Measurements from ENCODE around the gene CSF2RB. TPM values are rescaled to one million over a fixed set of nuclear protein-coding genes. Genes with fewer than 3 reads are reported as not detected.

The CSF2RB gene
- total and polyA plus RNA-seq, 3 experiments from 2014 or later = 0.09 to 0.20 (median 0.13) TPM

DNA sequence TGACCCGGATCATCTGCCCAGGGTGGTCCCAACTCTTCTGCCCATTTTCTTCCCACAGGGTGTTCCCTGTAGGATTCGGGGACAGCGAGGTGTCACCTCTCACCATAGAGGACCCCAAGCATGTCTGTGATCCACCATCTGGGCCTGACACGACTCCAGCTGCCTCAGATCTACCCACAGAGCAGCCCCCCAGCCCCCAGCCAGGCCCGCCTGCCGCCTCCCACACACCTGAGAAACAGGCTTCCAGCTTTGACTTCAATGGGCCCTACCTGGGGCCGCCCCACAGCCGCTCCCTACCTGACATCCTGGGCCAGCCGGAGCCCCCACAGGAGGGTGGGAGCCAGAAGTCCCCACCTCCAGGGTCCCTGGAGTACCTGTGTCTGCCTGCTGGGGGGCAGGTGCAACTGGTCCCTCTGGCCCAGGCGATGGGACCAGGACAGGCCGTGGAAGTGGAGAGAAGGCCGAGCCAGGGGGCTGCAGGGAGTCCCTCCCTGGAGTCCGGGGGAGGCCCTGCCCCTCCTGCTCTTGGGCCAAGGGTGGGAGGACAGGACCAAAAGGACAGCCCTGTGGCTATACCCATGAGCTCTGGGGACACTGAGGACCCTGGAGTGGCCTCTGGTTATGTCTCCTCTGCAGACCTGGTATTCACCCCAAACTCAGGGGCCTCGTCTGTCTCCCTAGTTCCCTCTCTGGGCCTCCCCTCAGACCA, 24.0 kb downstream of the CSF2RB start:
- POLR2A ChIA-PET = no interaction called here
- Mint-ChIP-seq H3K36me3 (no peaks in the 10 kb centered on the region), H3K27ac (no peak overlapping the region), H3K27me3 (peaks cover 12 to 23% of the 10 kb centered on the region in 2 donors), H3K4me1 (no peaks in the 10 kb centered on the region), H3K9me3 (peaks cover 0 to 2% (median 0%) of the 10 kb centered on the region in 5 donors), H3K4me3 (no peak overlapping the region)
- no peaks in the 10 kb centered on the region for H3K9me3 ChIP-seq (ENCODE audit: low read length)
- no peaks in the 10 kb centered on the region for H3K27me3 ChIP-seq (ENCODE audit: insufficient read depth, low read length, poor library complexity, severe bottlenecking)
- H3K4me1 ChIP-seq (ENCODE audit: insufficient read depth, low read length) = peaks cover 4% of the 10 kb centered on the region
- DNase-seq = no peak
- no peak overlapping the region for H3K27ac ChIP-seq (ENCODE audit: low read depth, low read length)
- CTCF ChIA-PET = interaction anchor here (1.6 kb wide), 1 partner anchor 40 kb away, joined by 3 read pairs; no protein-coding TSS in a partner anchor
- H3K4me3 ChIP-seq (ENCODE audit: low read length) = no peak overlapping the region
- H3K36me3 ChIP-seq (ENCODE audit: insufficient read depth, low read length) = no peaks in the 10 kb centered on the region

DNA sequence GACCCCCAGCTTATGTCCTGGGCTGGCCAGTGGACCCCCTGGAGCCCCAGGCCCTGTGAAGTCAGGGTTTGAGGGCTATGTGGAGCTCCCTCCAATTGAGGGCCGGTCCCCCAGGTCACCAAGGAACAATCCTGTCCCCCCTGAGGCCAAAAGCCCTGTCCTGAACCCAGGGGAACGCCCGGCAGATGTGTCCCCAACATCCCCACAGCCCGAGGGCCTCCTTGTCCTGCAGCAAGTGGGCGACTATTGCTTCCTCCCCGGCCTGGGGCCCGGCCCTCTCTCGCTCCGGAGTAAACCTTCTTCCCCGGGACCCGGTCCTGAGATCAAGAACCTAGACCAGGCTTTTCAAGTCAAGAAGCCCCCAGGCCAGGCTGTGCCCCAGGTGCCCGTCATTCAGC, 24.6 kb downstream of the CSF2RB start:
- no peak for DNase-seq

DNA sequence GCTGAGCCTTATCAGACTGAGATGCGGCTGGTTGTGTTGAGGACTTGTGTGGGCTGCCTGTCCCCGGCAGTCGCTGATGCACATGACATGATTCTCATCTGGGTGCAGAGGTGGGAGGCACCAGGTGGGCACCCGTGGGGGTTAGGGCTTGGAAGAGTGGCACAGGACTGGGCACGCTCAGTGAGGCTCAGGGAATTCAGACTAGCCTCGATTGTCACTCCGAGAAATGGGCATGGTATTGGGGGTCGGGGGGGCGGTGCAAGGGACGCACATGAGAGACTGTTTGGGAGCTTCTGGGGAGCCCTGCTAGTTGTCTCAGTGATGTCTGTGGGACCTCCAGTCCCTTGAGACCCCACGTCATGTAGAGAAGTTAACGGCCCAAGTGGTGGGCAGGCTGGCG, 25.5 kb downstream of the CSF2RB start:
- Mint-ChIP-seq H3K9me3 (peaks cover 0 to 2% (median 0%) of the 10 kb centered on the region in 5 donors), H3K4me3 (no peak overlapping the region), H3K27ac (no peak overlapping the region), H3K36me3 (no peaks in the 10 kb centered on the region), H3K27me3 (peaks cover 12 to 27% of the 10 kb centered on the region in 2 donors), H3K4me1 (no peaks in the 10 kb centered on the region)
- no peaks in the 10 kb centered on the region for H3K36me3 ChIP-seq (ENCODE audit: insufficient read depth, low read length)
- peaks cover 4% of the 10 kb centered on the region for H3K4me1 ChIP-seq (ENCODE audit: insufficient read depth, low read length)
- CTCF ChIA-PET = no interaction called here
- no peak overlapping the region for H3K27ac ChIP-seq (ENCODE audit: low read depth, low read length)
- POLR2A ChIA-PET = no interaction called here
- no peaks in the 10 kb centered on the region for H3K27me3 ChIP-seq (ENCODE audit: insufficient read depth, low read length, poor library complexity, severe bottlenecking)
- no peak overlapping the region for H3K4me3 ChIP-seq (ENCODE audit: low read length)
- no peaks in the 10 kb centered on the region for H3K9me3 ChIP-seq (ENCODE audit: low read length)
- no peak for DNase-seq

More for the DNA sequence above, 24.6 kb downstream of the CSF2RB start:
- CTCF ChIA-PET = interaction anchor here (1.6 kb wide), 1 partner anchor 40 kb away, joined by 3 read pairs; no protein-coding TSS in a partner anchor
- Mint-ChIP-seq H3K4me3 (no peak overlapping the region), H3K27me3 (peaks cover 12 to 23% of the 10 kb centered on the region in 2 donors), H3K4me1 (no peaks in the 10 kb centered on the region), H3K36me3 (no peaks in the 10 kb centered on the region), H3K9me3 (peaks cover 0 to 2% (median 0%) of the 10 kb centered on the region in 5 donors), H3K27ac (no peak overlapping the region)
- peaks cover 4% of the 10 kb centered on the region for H3K4me1 ChIP-seq (ENCODE audit: insufficient read depth, low read length)
- POLR2A ChIA-PET = no interaction called here
- H3K27ac ChIP-seq (ENCODE audit: low read depth, low read length) = no peak overlapping the region
- H3K27me3 ChIP-seq (ENCODE audit: insufficient read depth, low read length, poor library complexity, severe bottlenecking) = no peaks in the 10 kb centered on the region
- no peaks in the 10 kb centered on the region for H3K9me3 ChIP-seq (ENCODE audit: low read length)
- no peak overlapping the region for H3K4me3 ChIP-seq (ENCODE audit: low read length)
- H3K36me3 ChIP-seq (ENCODE audit: insufficient read depth, low read length) = no peaks in the 10 kb centered on the region

DNA sequence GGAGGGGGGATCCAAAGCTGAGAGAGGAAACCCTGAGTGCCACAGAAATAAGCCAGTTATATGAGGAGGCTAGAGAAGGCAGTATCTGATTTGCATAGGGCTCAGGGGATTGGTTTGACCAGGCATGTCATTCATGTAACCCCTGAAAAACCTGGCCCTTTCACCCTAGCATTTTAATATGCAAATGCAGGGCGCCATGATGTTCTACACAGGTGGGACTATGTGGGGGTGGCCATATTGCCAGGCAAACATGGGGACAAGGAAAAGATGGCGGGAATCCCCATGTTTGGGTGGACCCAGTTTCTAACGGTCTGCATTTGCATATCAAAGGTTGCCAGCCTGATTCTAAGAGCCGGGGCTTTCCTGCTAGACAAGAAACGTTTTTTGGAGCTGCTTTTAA, 27.2 kb downstream of the CSF2RB start:
- DNase-seq = no peak
- Histone ChIP-seq H3K4me1 (ENCODE audit: insufficient read depth, low read length) (peaks cover 4% of the 10 kb centered on the region), H3K4me3 (ENCODE audit: low read length) (no peak overlapping the region), H3K27ac (ENCODE audit: low read depth, low read length) (no peak overlapping the region), H3K9me3 (ENCODE audit: low read length) (no peaks in the 10 kb centered on the region), H3K36me3 (ENCODE audit: insufficient read depth, low read length) (no peaks in the 10 kb centered on the region), H3K27me3 (ENCODE audit: insufficient read depth, low read length, poor library complexity, severe bottlenecking) (no peaks in the 10 kb centered on the region)
- Mint-ChIP-seq H3K9me3 (no peaks in the 10 kb centered on the region), H3K4me1 (no peaks in the 10 kb centered on the region), H3K27ac (no peak overlapping the region), H3K27me3 (peaks cover 12 to 34% of the 10 kb centered on the region in 2 donors), H3K36me3 (no peaks in the 10 kb centered on the region), H3K4me3 (no peak overlapping the region)
- CTCF ChIA-PET = no interaction called here
- POLR2A ChIA-PET = no interaction called here

DNA sequence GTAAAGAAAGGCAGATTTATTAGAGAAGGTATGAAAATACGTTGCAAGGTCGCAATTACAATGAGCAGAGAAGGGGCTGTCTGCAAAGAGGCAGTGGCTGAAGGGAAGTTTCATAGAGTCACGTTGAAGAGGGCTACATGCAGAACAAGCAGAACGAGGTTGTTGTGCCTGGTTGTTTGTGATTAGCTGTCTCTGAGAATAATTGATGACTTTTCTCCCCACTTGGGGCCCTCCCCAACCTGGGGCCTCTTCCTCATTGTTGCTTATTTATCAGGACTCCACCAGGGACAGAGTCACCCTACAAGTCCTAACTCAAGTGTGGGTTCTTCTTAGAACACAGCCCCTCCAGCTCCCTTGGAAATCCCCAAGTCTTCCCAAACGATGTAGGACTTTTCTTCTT, 29.1 kb downstream of the CSF2RB start:
- Histone ChIP-seq H3K4me1 (ENCODE audit: insufficient read depth, low read length) (peaks cover 4% of the 10 kb centered on the region), H3K36me3 (ENCODE audit: insufficient read depth, low read length) (no peaks in the 10 kb centered on the region), H3K9me3 (ENCODE audit: low read length) (no peaks in the 10 kb centered on the region), H3K4me3 (ENCODE audit: low read length) (no peak overlapping the region), H3K27me3 (ENCODE audit: insufficient read depth, low read length, poor library complexity, severe bottlenecking) (no peaks in the 10 kb centered on the region), H3K27ac (ENCODE audit: low read depth, low read length) (no peak overlapping the region)
- H3K9me3 Mint-ChIP-seq = no peaks in the 10 kb centered on the region
- no peak overlapping the region for H3K27ac Mint-ChIP-seq
- ChIA-PET POLR2A (no interaction called here), CTCF (no interaction called here)
- H3K4me1 Mint-ChIP-seq = no peaks in the 10 kb centered on the region
- no peaks in the 10 kb centered on the region for H3K36me3 Mint-ChIP-seq
- no peak for DNase-seq
- no peak overlapping the region for H3K4me3 Mint-ChIP-seq
- H3K27me3 Mint-ChIP-seq = peaks cover 9 to 30% of the 10 kb centered on the region in 2 donors

DNA sequence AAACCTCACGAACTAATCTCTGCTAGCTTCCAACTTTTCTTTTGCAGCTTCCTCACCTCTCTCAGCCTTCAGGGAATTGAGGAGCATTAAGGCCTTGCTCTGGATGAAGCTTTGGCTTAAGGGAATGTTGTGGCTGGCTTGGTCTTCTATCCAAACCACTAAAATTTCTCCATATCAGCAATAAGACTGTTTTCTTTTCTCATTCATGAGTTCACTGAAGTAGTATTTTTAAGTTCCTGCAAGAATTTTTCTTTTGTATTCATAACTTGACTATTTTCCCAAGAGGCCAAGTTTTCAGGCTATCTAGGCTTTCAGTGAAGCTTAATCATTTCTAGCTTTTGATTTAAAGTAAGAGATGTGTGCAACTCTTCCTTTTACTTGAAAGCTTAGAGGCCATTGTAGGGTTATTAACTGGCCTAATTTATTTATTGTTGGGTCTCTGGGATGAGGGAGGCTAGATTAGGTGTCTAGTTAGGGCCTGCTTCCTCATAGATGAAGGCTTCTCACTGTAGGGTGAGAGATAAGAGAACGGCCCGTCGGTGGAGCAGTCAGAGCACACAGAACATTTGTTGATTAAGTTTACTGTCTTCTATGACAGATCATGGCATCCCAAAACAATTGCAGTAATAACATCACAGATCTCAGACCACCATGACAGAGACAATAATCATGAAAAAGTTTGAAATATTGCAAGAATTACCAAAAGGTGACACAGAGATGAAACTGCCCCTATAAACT, 33.2 kb downstream of the CSF2RB start:
- Histone ChIP-seq H3K36me3 (ENCODE audit: insufficient read depth, low read length) (no peaks in the 10 kb centered on the region), H3K9me3 (ENCODE audit: low read length) (no peaks in the 10 kb centered on the region), H3K4me1 (ENCODE audit: insufficient read depth, low read length) (no peaks in the 10 kb centered on the region), H3K4me3 (ENCODE audit: low read length) (no peak overlapping the region), H3K27me3 (ENCODE audit: insufficient read depth, low read length, poor library complexity, severe bottlenecking) (no peaks in the 10 kb centered on the region), H3K27ac (ENCODE audit: low read depth, low read length) (no peak overlapping the region)
- Mint-ChIP-seq H3K36me3 (no peaks in the 10 kb centered on the region), H3K9me3 (no peaks in the 10 kb centered on the region), H3K27me3 (peaks cover 7 to 26% of the 10 kb centered on the region in 2 donors), H3K4me1 (no peaks in the 10 kb centered on the region), H3K4me3 (no peak overlapping the region), H3K27ac (no peak overlapping the region)
- ChIA-PET CTCF (no interaction called here), POLR2A (no interaction called here)
- no peak for DNase-seq

DNA sequence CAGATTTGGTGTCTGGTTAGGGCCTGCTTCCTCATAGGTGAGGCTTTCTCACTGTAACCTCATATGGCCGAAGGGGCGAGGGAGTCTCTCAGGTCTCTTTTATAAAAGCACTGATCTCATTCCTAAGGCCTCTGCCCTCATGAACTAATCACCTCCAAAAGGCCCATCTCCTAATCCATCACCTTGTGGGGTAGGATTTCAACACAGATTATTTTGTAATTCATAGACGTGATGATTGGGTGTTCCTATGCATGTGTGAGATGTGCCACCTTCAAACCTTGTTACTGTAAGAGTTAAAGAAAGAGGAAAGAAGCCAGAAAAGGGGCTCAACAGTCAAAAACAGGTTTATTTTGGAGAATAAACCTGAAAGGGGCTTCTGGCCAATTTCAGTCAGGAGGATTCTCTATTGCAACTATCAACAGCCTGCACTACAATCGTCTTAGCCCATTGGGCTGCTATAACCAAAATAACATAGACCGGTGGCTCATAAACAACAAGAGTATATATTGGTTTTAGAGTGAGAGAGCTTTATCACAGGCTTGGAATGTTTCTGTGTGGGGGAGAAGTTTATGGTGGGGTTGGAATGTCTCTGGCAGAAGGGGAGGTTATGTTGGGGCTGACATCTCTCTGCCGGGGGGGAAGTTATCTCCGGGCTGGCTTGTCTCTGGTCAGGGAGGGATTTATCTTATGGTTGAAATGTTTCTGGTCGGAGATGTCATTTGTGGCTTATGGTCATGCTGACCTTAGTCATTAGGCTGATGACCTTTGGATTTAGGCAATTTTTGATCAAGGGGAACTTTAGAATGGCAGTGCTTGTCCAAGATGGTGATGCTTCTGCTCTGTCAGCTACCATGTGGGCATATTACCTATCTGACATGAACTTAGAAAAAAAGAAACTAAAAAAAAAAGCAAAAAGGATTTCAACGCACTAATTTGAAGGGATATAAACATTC, 35.1 kb downstream of the CSF2RB start:
- Mint-ChIP-seq H3K9me3 (no peaks in the 10 kb centered on the region), H3K27me3 (peaks cover 7 to 23% of the 10 kb centered on the region in 2 donors), H3K36me3 (no peaks in the 10 kb centered on the region), H3K4me3 (no peak overlapping the region), H3K4me1 (no peaks in the 10 kb centered on the region), H3K27ac (peak overlapping the region in 1 of 8 donors; percentile 0)
- Histone ChIP-seq H3K27me3 (ENCODE audit: insufficient read depth, low read length, poor library complexity, severe bottlenecking) (no peaks in the 10 kb centered on the region), H3K9me3 (ENCODE audit: low read length) (no peaks in the 10 kb centered on the region), H3K4me1 (ENCODE audit: insufficient read depth, low read length) (no peaks in the 10 kb centered on the region), H3K36me3 (ENCODE audit: insufficient read depth, low read length) (no peaks in the 10 kb centered on the region), H3K27ac (ENCODE audit: low read depth, low read length) (no peak overlapping the region), H3K4me3 (ENCODE audit: low read length) (no peak overlapping the region)
- ChIA-PET POLR2A (interaction anchor here (0.5 kb wide), 1 partner anchor 198 kb away, joined by 3 read pairs; no protein-coding TSS in a partner anchor), CTCF (no interaction called here)
- DNase-seq = no peak

All from CD8-positive, alpha-beta memory T cell (primary cell).